ENCODE measurements around the gene CDK5. TPM values are rescaled to one million over a fixed set of nuclear protein-coding genes. Genes with fewer than 3 reads are reported as not detected.
A peak's percentile ranks its signal among the peaks of the same experiment; 100 is the strongest.

The CDK5 gene
- total and polyA plus RNA-seq, 9 of the 15 experiments (the other 6 are each of a cell fraction or from before 2014, with no cell fraction given) = 3.2 to 38.0 (median 27.5) TPM

GRCh38 chr7:151008511-151009323 lies 49.0 kb downstream of the CDK5 start (continued):
- TF ChIP-seq, protein P1, sequence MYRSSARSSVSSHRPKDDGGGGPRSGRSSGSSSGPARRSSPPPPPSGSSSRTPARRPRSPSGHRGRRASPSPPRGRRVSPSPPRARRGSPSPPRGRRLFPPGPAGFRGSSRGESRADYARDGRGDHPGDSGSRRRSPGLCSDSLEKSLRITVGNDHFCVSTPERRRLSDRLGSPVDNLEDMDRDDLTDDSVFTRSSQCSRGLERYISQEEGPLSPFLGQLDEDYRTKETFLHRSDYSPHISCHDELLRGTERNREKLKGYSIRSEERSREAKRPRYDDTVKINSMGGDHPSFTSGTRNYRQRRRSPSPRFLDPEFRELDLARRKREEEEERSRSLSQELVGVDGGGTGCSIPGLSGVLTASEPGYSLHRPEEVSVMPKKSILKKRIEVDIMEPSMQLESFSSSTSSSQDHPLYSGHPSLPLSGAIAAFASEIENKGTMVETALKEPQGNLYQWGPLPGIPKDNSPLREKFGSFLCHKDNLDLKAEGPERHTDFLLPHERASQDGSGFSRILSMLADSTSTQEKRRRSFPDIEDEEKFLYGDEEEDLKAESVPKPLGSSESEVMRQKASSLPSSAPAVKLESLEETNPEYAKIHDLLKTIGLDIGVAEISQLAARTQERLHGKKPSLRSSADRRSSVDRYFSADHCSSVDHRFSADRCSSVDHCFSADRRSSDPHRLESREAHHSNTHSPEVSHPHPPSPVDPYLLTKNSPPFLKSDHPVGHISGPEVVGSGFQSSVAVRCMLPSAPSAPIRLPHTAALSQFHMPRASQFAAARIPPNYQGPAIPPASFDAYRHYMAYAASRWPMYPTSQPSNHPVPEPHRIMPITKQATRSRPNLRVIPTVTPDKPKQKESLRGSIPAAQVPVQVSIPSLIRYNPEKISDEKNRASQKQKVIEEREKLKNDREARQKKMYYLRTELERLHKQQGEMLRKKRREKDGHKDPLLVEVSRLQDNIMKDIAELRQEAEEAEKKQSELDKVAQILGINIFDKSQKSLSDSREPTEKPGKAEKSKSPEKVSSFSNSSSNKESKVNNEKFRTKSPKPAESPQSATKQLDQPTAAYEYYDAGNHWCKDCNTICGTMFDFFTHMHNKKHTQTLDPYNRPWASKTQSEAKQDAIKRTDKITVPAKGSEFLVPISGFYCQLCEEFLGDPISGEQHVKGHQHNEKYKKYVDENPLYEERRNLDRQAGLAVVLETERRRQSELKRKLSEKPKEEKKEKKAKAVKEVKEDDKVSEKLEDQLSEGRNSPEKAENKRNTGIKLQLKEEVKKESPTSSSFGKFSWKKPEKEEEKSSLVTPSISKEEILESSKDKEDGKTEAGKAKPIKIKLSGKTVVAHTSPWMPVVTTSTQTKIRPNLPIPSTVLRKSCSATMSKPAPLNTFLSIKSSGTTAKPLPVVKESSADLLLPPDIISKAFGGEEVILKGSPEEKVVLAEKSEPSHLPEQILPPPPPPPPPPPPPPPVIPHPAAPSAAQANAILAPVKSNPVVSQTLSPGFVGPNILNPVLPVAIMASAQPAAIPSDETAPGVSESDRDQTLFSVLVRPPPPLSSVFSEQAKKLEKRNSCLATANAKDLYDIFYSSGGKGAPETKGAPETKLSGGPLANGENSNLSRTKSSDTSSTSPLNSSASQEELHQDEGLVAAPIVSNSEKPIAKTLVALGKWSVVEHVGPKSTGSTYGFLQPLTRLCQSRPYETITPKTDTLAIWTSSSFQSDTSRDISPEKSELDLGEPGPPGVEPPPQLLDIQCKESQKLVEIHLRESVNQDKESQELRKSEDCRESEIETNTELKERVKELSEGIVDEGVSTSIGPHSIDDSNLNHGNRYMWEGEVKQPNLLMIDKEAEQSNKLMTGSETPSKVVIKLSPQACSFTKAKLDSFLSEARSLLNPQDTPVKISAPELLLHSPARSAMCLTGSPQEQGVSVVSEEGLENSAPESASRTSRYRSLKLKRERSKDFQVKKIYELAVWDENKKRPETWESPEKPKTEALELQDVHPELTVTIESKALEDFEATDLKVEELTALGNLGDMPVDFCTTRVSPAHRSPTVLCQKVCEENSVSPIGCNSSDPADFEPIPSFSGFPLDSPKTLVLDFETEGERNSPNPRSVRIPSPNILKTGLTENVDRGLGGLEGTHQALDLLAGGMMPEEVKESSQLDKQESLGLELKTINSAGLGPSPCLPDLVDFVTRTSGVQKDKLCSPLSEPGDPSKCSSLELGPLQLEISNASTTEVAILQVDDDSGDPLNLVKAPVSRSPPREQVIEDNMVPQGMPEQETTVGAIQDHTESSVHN (IDR thresholded peaks at IDR 0.05; ENCODE audit: borderline replicate concordance in 1 of 2, low read depth in 1 of 2) = peak in 1 of 2 experiments; percentile 72; a peak in 2 of 4 replicates
- peak; percentile 96 for TF ChIP-seq NBN (IDR thresholded peaks at IDR 0.05; ENCODE audit: low read depth)
- TF ChIP-seq, protein P2, sequence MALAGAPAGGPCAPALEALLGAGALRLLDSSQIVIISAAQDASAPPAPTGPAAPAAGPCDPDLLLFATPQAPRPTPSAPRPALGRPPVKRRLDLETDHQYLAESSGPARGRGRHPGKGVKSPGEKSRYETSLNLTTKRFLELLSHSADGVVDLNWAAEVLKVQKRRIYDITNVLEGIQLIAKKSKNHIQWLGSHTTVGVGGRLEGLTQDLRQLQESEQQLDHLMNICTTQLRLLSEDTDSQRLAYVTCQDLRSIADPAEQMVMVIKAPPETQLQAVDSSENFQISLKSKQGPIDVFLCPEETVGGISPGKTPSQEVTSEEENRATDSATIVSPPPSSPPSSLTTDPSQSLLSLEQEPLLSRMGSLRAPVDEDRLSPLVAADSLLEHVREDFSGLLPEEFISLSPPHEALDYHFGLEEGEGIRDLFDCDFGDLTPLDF (CRISPR knock-in tag; IDR thresholded peaks at IDR 0.05) = peak; percentile 96
- TF ChIP-seq ZNF232 (CRISPR knock-in tag; IDR thresholded peaks at IDR 0.05) = 0 out of 2 replicates have a peak, but pooled peaks have one; percentile 67

Measured in K562 (cell line).